T-helper 22 cell (primary cell): ENCODE results near the gene TENM4.

Source experiments
- DNase-seq: peaks from one replicate; pipeline ENCODE4 v3.0.0-alpha.2; 2020; ENCODE audit warnings: low read depth

The TENM4 gene

GRCh38 chr11:79342236-79342635, 98.6 kb downstream of the TENM4 start:
- DNase-seq = no peak

- no peak for DNase-seq
Observed at GRCh38 chr11:79340535-79340934, 100.3 kb downstream of the TENM4 start.

- DNase-seq = no peak
Observed at GRCh38 chr11:79336797-79337517, 103.9 kb downstream of the TENM4 start.

- no peak for DNase-seq
Observed at GRCh38 chr11:79335681-79336080, 105.1 kb downstream of the TENM4 start.

- no peak for DNase-seq
Observed at GRCh38 chr11:79333355-79333754, 107.5 kb downstream of the TENM4 start.

- DNase-seq = no peak
Observed at GRCh38 chr11:79332017-79332416, 108.8 kb downstream of the TENM4 start.

GRCh38 chr11:79331203-79331901, 109.5 kb downstream of the TENM4 start:
- DNase-seq = no peak

GRCh38 chr11:79330651-79331050, 110.2 kb downstream of the TENM4 start:
- no peak for DNase-seq

- no peak for DNase-seq
Observed at GRCh38 chr11:79329561-79329960, 111.3 kb downstream of the TENM4 start.

- DNase-seq = no peak
Observed at GRCh38 chr11:79328402-79328801, 112.4 kb downstream of the TENM4 start.

GRCh38 chr11:79325851-79326250, 115.0 kb downstream of the TENM4 start:
- DNase-seq = no peak

- no peak for DNase-seq
Observed at GRCh38 chr11:79321263-79321662, 119.6 kb downstream of the TENM4 start.

- DNase-seq = no peak
Observed at GRCh38 chr11:79314906-79315689, 125.7 kb downstream of the TENM4 start.

- DNase-seq = no peak
Observed at GRCh38 chr11:79313530-79313913, 127.3 kb downstream of the TENM4 start.

- no peak for DNase-seq
Observed at GRCh38 chr11:79312617-79313529, 128.0 kb downstream of the TENM4 start.

GRCh38 chr11:79311461-79311860, 129.4 kb downstream of the TENM4 start:
- DNase-seq = no peak

- DNase-seq = no peak
Observed at GRCh38 chr11:79309407-79309806, 131.4 kb downstream of the TENM4 start.

GRCh38 chr11:79308429-79308828, 132.4 kb downstream of the TENM4 start:
- DNase-seq = no peak

- DNase-seq = no peak
Observed at GRCh38 chr11:79304599-79305212, 136.1 kb downstream of the TENM4 start.

- no peak for DNase-seq
Observed at GRCh38 chr11:79296141-79296540, 144.7 kb downstream of the TENM4 start.
